ENCODE results near the gene CST5.
"Not testable (repeated sequence)": the region's sequence is repeated elsewhere in the genome, so short reads cannot be mapped to it uniquely, and the experiment has no call there.

CST5 gene

GRCh38 chr20:23884771-23885162 is 5.2 kb upstream of the CST5 start:
- FAIRE-seq (no peak), DNase-seq (ENCODE audit: insufficient read length) (no peak)
- TF ChIP-seq POLR2AphosphoS5 (IDR thresholded peaks at IDR 0.05; ENCODE audit: low read depth, low read length) (no peak), POLR2A (IDR thresholded peaks at IDR 0.05; ENCODE audit: low read depth, low read length) (no peak)

- no peak for DNase-seq (ENCODE audit: insufficient read length)
- FAIRE-seq, result no peak
- TF ChIP-seq POLR2AphosphoS5 (IDR thresholded peaks at IDR 0.05; ENCODE audit: low read depth, low read length) (no peak), POLR2A (IDR thresholded peaks at IDR 0.05; ENCODE audit: low read depth, low read length) (no peak), TAF1 (IDR thresholded peaks at IDR 0.05; ENCODE audit: borderline replicate concordance, low read depth, low read length) (no peak)
Measured at GRCh38 chr20:23884136-23884770, 4.7 kb upstream of the CST5 start.

GRCh38 chr20:23881371-23881770 is 1.8 kb upstream of the CST5 start:
- FAIRE-seq, result no peak
- DNase-seq (ENCODE audit: insufficient read length), result no peak
- TF ChIP-seq POLR2AphosphoS5 (IDR thresholded peaks at IDR 0.05; ENCODE audit: low read depth, low read length) (no peak), POLR2A (IDR thresholded peaks at IDR 0.05; ENCODE audit: low read depth, low read length) (no peak), TAF1 (IDR thresholded peaks at IDR 0.05; ENCODE audit: borderline replicate concordance, low read depth, low read length) (no peak)

- FAIRE-seq (no peak), DNase-seq (ENCODE audit: insufficient read length) (no peak)
- TF ChIP-seq POLR2AphosphoS5 (IDR thresholded peaks at IDR 0.05; ENCODE audit: low read depth, low read length), result no peak
- no peak for TF ChIP-seq TAF1 (IDR thresholded peaks at IDR 0.05; ENCODE audit: borderline replicate concordance, low read depth, low read length)
- no peak for TF ChIP-seq POLR2A (IDR thresholded peaks at IDR 0.05; ENCODE audit: low read depth, low read length)
Measured at GRCh38 chr20:23880417-23880816, 869 bp upstream of the CST5 start.

- FAIRE-seq, result no peak
- TF ChIP-seq POLR2A (IDR thresholded peaks at IDR 0.05; ENCODE audit: low read depth, low read length) (no peak), POLR2AphosphoS5 (IDR thresholded peaks at IDR 0.05; ENCODE audit: low read depth, low read length) (no peak)
- no peak for DNase-seq (ENCODE audit: insufficient read length)
Measured at GRCh38 chr20:23879811-23880374, 345 bp upstream of the CST5 start.

GRCh38 chr20:23878787-23879186 is 761 bp downstream of the CST5 start:
- FAIRE-seq (no peak), DNase-seq (ENCODE audit: insufficient read length) (no peak)
- TF ChIP-seq TAF1 (IDR thresholded peaks at IDR 0.05; ENCODE audit: borderline replicate concordance, low read depth, low read length) (no peak), POLR2AphosphoS5 (IDR thresholded peaks at IDR 0.05; ENCODE audit: low read depth, low read length) (no peak), POLR2A (IDR thresholded peaks at IDR 0.05; ENCODE audit: low read depth, low read length) (no peak)

- DNase-seq (ENCODE audit: insufficient read length); FAIRE-seq: not testable (repeated sequence)
Measured at GRCh38 chr20:23878016-23878542, 1.5 kb downstream of the CST5 start.

- TF ChIP-seq POLR2AphosphoS5 (IDR thresholded peaks at IDR 0.05; ENCODE audit: low read depth, low read length) (no peak), TAF1 (IDR thresholded peaks at IDR 0.05; ENCODE audit: borderline replicate concordance, low read depth, low read length) (no peak), POLR2A (IDR thresholded peaks at IDR 0.05; ENCODE audit: low read depth, low read length) (no peak)
- no peak for DNase-seq (ENCODE audit: insufficient read length)
- FAIRE-seq, result no peak
Measured at GRCh38 chr20:23877524-23877923, 2.0 kb downstream of the CST5 start.

- no peak for DNase-seq (ENCODE audit: insufficient read length)
- no peak for TF ChIP-seq POLR2AphosphoS5 (IDR thresholded peaks at IDR 0.05; ENCODE audit: low read depth, low read length)
- TF ChIP-seq TAF1 (IDR thresholded peaks at IDR 0.05; ENCODE audit: borderline replicate concordance, low read depth, low read length), result no peak
- no peak for TF ChIP-seq POLR2A (IDR thresholded peaks at IDR 0.05; ENCODE audit: low read depth, low read length)
- FAIRE-seq, result no peak
Measured at GRCh38 chr20:23875606-23876237, 3.8 kb downstream of the CST5 start.

GRCh38 chr20:23874747-23875146 is 4.8 kb downstream of the CST5 start:
- TF ChIP-seq TAF1 (IDR thresholded peaks at IDR 0.05; ENCODE audit: borderline replicate concordance, low read depth, low read length) (no peak), POLR2AphosphoS5 (IDR thresholded peaks at IDR 0.05; ENCODE audit: low read depth, low read length) (no peak), POLR2A (IDR thresholded peaks at IDR 0.05; ENCODE audit: low read depth, low read length) (no peak)
- no peak for FAIRE-seq

GRCh38 chr20:23873370-23874015 is 6.1 kb downstream of the CST5 start:
- TF ChIP-seq POLR2AphosphoS5 (IDR thresholded peaks at IDR 0.05; ENCODE audit: low read depth, low read length), result no peak
- TF ChIP-seq TAF1 (IDR thresholded peaks at IDR 0.05; ENCODE audit: borderline replicate concordance, low read depth, low read length), result no peak
- TF ChIP-seq POLR2A (IDR thresholded peaks at IDR 0.05; ENCODE audit: low read depth, low read length), result no peak
- FAIRE-seq, result no peak
- DNase-seq (ENCODE audit: insufficient read length), result no peak

More at GRCh38 chr20:23874747-23875146, 4.8 kb downstream of the CST5 start:
- no peak for DNase-seq (ENCODE audit: insufficient read length)

GRCh38 chr20:23872065-23872464 is 7.5 kb downstream of the CST5 start:
- TF ChIP-seq TAF1 (IDR thresholded peaks at IDR 0.05; ENCODE audit: borderline replicate concordance, low read depth, low read length), result no peak
- TF ChIP-seq POLR2AphosphoS5 (IDR thresholded peaks at IDR 0.05; ENCODE audit: low read depth, low read length), result no peak
- TF ChIP-seq POLR2A (IDR thresholded peaks at IDR 0.05; ENCODE audit: low read depth, low read length), result no peak
- FAIRE-seq (no peak), DNase-seq (ENCODE audit: insufficient read length) (no peak)

All from GM12892 (cell line).